ENCODE results near the gene MTNR1B. TPM values are rescaled to one million over a fixed set of nuclear protein-coding genes. Genes with fewer than 3 reads are reported as not detected.

MTNR1B gene
- total RNA-seq, 1 experiment from 2014 or later: not detected

GRCh38 chr11:93013646-93014045, 44.2 kb downstream of the MTNR1B start:
- no peaks in the 10 kb centered on the region for H3K27me3 ChIP-seq (replicated peaks; ENCODE audit: insufficient read depth, low read depth, low read length, poor library complexity)
- H3K4me1 ChIP-seq (ENCODE audit: insufficient read depth, low read length, poor library complexity, severe bottlenecking): no peaks in the 10 kb centered on the region
- ChIA-PET POLR2A (ENCODE audit: low non-redundant PET) (no interaction called here), CTCF (no interaction called here)
- no peaks in the 10 kb centered on the region for H3K36me3 ChIP-seq (ENCODE audit: insufficient read depth, low read length, poor library complexity, severe bottlenecking)
- H3K27ac ChIP-seq (ENCODE audit: low read depth, low read length, poor library complexity, severe bottlenecking): no peak overlapping the region
- H3K4me3 ChIP-seq (ENCODE audit: low read depth, low read length, poor library complexity, severe bottlenecking): no peak overlapping the region
- intact Hi-C loops (cut with micrococcal nuclease; ENCODE audit: unreplicated experiment): no loop called here
- BruUV-seq (replicated peaks): no TSS peak
- H3K9me3 ChIP-seq (ENCODE audit: low read depth, low read length, poor library complexity, severe bottlenecking): no peaks in the 10 kb centered on the region
- no peak for TF ChIP-seq EZH2 (IDR thresholded peaks at IDR 0.05; ENCODE audit: borderline replicate concordance, low read depth, low read length, poor library complexity, severe bottlenecking)
- no peak for DNase-seq (ENCODE audit: low spot score)

GRCh38 chr11:93016595-93016994, 47.1 kb downstream of the MTNR1B start:
- CTCF ChIA-PET: no interaction called here
- Histone ChIP-seq H3K36me3 (ENCODE audit: insufficient read depth, low read length, poor library complexity, severe bottlenecking) (no peaks in the 10 kb centered on the region), H3K9me3 (ENCODE audit: low read depth, low read length, poor library complexity, severe bottlenecking) (no peaks in the 10 kb centered on the region), H3K4me1 (ENCODE audit: insufficient read depth, low read length, poor library complexity, severe bottlenecking) (no peaks in the 10 kb centered on the region), H3K27ac (ENCODE audit: low read depth, low read length, poor library complexity, severe bottlenecking) (no peak overlapping the region), H3K27me3 (replicated peaks; ENCODE audit: insufficient read depth, low read depth, low read length, poor library complexity) (no peaks in the 10 kb centered on the region), H3K4me3 (ENCODE audit: low read depth, low read length, poor library complexity, severe bottlenecking) (no peak overlapping the region)
- DNase-seq (ENCODE audit: low spot score): no peak
- BruUV-seq (replicated peaks): no TSS peak
- TF ChIP-seq EZH2 (IDR thresholded peaks at IDR 0.05; ENCODE audit: borderline replicate concordance, low read depth, low read length, poor library complexity, severe bottlenecking) (no peak), CTCF (conservative IDR thresholded peaks at IDR 0.05; ENCODE audit: low read depth, low read length) (no peak)
- POLR2A ChIA-PET (ENCODE audit: low non-redundant PET): no interaction called here
- intact Hi-C loops (cut with micrococcal nuclease; ENCODE audit: unreplicated experiment): no loop called here

- no peaks in the 10 kb centered on the region for H3K9me3 ChIP-seq (ENCODE audit: low read depth, low read length, poor library complexity, severe bottlenecking)
- CTCF ChIA-PET: no interaction called here
- no peak for DNase-seq (ENCODE audit: low spot score)
- BruUV-seq (replicated peaks): no TSS peak
- no peak overlapping the region for H3K4me3 ChIP-seq (ENCODE audit: low read depth, low read length, poor library complexity, severe bottlenecking)
- POLR2A ChIA-PET (ENCODE audit: low non-redundant PET): no interaction called here
- H3K27me3 ChIP-seq (replicated peaks; ENCODE audit: insufficient read depth, low read depth, low read length, poor library complexity): no peaks in the 10 kb centered on the region
- H3K36me3 ChIP-seq (ENCODE audit: insufficient read depth, low read length, poor library complexity, severe bottlenecking): no peaks in the 10 kb centered on the region
- no peaks in the 10 kb centered on the region for H3K4me1 ChIP-seq (ENCODE audit: insufficient read depth, low read length, poor library complexity, severe bottlenecking)
- TF ChIP-seq CTCF (conservative IDR thresholded peaks at IDR 0.05; ENCODE audit: low read depth, low read length): no peak
- TF ChIP-seq EZH2 (IDR thresholded peaks at IDR 0.05; ENCODE audit: borderline replicate concordance, low read depth, low read length, poor library complexity, severe bottlenecking): no peak
- intact Hi-C loops (cut with micrococcal nuclease; ENCODE audit: unreplicated experiment): no loop called here
- no peak overlapping the region for H3K27ac ChIP-seq (ENCODE audit: low read depth, low read length, poor library complexity, severe bottlenecking)
Observed at GRCh38 chr11:93017821-93018690, 48.6 kb downstream of the MTNR1B start.

All from A673 (cell line).